Endodermal cell (in vitro differentiated cells): ENCODE measurements around the gene PAQR6. TPM values are rescaled to one million over a fixed set of nuclear protein-coding genes. Genes with fewer than 3 reads are reported as not detected.
A peak's percentile ranks its signal among the peaks of the same experiment; 100 is the strongest.

Source experiments
- DNase-seq: peaks from one replicate; pipeline ENCODE4 v3.0.0-alpha.2; 2017
- H3K27ac ChIP-seq: 2 replicates; pipeline ENCODE4 v1.5.1; 2013; ENCODE audit warnings: mild to moderate bottlenecking, low read depth, low read length, moderate library complexity
- H3K27me3 ChIP-seq: 2 replicates; pipeline ENCODE4 v1.6.1; 2013; ENCODE audit warnings: mild to moderate bottlenecking, low read length, moderate library complexity; ENCODE audit not compliant: insufficient read depth, control insufficient read depth, poor library complexity, severe bottlenecking
- H3K36me3 ChIP-seq: 2 replicates; pipeline ENCODE4 v1.7.0; 2013; ENCODE audit warnings: mild to moderate bottlenecking, low read length, moderate library complexity; ENCODE audit not compliant: control insufficient read depth, insufficient read depth
- H3K4me1 ChIP-seq: one replicate; pipeline ENCODE4 v1.7.0; 2013; ENCODE audit warnings: low read length; ENCODE audit not compliant: control insufficient read depth, insufficient read depth
- H3K4me3 ChIP-seq: 2 replicates; pipeline ENCODE4 v1.5.1; 2013; ENCODE audit warnings: mild to moderate bottlenecking, low read length, moderate library complexity
- H3K9ac ChIP-seq: 2 replicates; pipeline ENCODE4 v1.6.1; 2013; ENCODE audit warnings: mild to moderate bottlenecking, low read length, moderate library complexity; ENCODE audit not compliant: poor library complexity, severe bottlenecking; ENCODE audit errors: extremely low read depth
- H3K9me3 ChIP-seq: 2 replicates; pipeline ENCODE4 v1.6.1; 2013; ENCODE audit warnings: mild to moderate bottlenecking, low read length, moderate library complexity; ENCODE audit not compliant: control insufficient read depth
- H3K27ac Mint-ChIP-seq: 2 replicates; pipeline ENCODE4 v1.8.0; 2020; ENCODE audit warnings: mixed read lengths
- H3K27me3 Mint-ChIP-seq: 2 replicates; pipeline ENCODE4 v1.8.0; 2021; ENCODE audit warnings: mild to moderate bottlenecking, mixed read lengths; ENCODE audit not compliant: insufficient read depth
- H3K36me3 Mint-ChIP-seq: 2 replicates; pipeline ENCODE4 v1.8.0; 2020; ENCODE audit warnings: low read depth, mixed read lengths
- H3K4me1 Mint-ChIP-seq: 2 replicates; pipeline ENCODE4 v1.8.0; 2020; ENCODE audit warnings: mixed read lengths
- H3K4me3 Mint-ChIP-seq: 2 replicates; pipeline ENCODE4 v1.8.0; 2020; ENCODE audit warnings: mild to moderate bottlenecking, moderate library complexity, mixed read lengths
- H3K9me3 Mint-ChIP-seq: 2 replicates; pipeline ENCODE4 v1.8.0; 2020; ENCODE audit warnings: mild to moderate bottlenecking, mixed read lengths
- WGBS, 2 experiments: methylation state at CpG; one replicate each; pipeline versions ENCODE4 v1.1.5 to v1.1.7; 2013; ENCODE audit warnings: missing lambda C conversion rate in 2 of 2, mixed read lengths in 1 of 2; ENCODE audit not compliant: insufficient coverage in 1 of 2, insufficient read length in 1 of 2; 5-methylcytosine and 5-hydroxymethylcytosine counted together
- total RNA-seq, 2 donors: library from RNA; stranded (reverse); fragmentation: NEBNext Ultra II Directional in 1 of 2; extraction: Animal tissue kit (Norgen Biotek cat#: 25700) in 1 of 2; gene quantifications; 2 replicates in 1 of 2; 3 replicates in 1 of 2; pipeline ENCODE4 v1.2.1, GENCODE V29; 2021
- TF ChIP-seq, protein P1 (sequence below): fragments of 200-600 bp; sonication (generic); conservative IDR thresholded peaks from 2 replicates; pipeline ENCODE4 v1.5.0; 2021; ENCODE audit warnings: antibody characterized with exemption, mild to moderate bottlenecking

Gene PAQR6
- total RNA-seq, 2 donors from 2014 or later = 12.2 to 16.4 TPM

DNA sequence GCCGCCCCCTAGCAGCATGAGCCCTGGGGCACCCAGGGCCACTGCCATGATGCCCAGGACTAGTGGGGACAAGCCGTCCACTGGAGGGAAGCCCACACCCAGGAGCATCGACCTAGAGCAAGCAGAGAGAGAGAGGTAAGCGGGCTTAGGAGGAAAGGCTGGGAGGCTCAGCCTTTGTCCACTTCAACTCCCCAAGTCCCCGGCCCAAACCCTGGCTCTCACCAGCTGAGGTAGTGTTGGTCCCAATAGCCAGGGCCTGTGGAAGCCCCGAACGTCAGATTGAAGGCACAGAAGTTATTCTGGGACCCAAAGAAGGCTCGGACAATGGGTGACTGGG lies 45.2 kb upstream of the PAQR6 start:
- Histone ChIP-seq H3K27me3 (no peaks in the 10 kb centered on the region), H3K9ac (no peak overlapping the region), H3K27ac (no peak overlapping the region), H3K4me3 (no peak overlapping the region), H3K36me3 (peaks cover 3% of the 10 kb centered on the region), H3K4me1 (peaks cover 7% of the 10 kb centered on the region), H3K9me3 (no peaks in the 10 kb centered on the region)
- Mint-ChIP-seq H3K4me3 (no peak overlapping the region), H3K27me3 (no peaks in the 10 kb centered on the region), H3K4me1 (peaks cover 17% of the 10 kb centered on the region), H3K9me3 (no peaks in the 10 kb centered on the region), H3K27ac (no peak overlapping the region), H3K36me3 (peaks cover 16% of the 10 kb centered on the region)
- DNase-seq = no peak
- TF ChIP-seq, protein P1, sequence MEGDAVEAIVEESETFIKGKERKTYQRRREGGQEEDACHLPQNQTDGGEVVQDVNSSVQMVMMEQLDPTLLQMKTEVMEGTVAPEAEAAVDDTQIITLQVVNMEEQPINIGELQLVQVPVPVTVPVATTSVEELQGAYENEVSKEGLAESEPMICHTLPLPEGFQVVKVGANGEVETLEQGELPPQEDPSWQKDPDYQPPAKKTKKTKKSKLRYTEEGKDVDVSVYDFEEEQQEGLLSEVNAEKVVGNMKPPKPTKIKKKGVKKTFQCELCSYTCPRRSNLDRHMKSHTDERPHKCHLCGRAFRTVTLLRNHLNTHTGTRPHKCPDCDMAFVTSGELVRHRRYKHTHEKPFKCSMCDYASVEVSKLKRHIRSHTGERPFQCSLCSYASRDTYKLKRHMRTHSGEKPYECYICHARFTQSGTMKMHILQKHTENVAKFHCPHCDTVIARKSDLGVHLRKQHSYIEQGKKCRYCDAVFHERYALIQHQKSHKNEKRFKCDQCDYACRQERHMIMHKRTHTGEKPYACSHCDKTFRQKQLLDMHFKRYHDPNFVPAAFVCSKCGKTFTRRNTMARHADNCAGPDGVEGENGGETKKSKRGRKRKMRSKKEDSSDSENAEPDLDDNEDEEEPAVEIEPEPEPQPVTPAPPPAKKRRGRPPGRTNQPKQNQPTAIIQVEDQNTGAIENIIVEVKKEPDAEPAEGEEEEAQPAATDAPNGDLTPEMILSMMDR = no peak
- WGBS, 2 experiments = 93 to 96% methylated on average over 7 to 8 of the region's 8 CpGs

DNA sequence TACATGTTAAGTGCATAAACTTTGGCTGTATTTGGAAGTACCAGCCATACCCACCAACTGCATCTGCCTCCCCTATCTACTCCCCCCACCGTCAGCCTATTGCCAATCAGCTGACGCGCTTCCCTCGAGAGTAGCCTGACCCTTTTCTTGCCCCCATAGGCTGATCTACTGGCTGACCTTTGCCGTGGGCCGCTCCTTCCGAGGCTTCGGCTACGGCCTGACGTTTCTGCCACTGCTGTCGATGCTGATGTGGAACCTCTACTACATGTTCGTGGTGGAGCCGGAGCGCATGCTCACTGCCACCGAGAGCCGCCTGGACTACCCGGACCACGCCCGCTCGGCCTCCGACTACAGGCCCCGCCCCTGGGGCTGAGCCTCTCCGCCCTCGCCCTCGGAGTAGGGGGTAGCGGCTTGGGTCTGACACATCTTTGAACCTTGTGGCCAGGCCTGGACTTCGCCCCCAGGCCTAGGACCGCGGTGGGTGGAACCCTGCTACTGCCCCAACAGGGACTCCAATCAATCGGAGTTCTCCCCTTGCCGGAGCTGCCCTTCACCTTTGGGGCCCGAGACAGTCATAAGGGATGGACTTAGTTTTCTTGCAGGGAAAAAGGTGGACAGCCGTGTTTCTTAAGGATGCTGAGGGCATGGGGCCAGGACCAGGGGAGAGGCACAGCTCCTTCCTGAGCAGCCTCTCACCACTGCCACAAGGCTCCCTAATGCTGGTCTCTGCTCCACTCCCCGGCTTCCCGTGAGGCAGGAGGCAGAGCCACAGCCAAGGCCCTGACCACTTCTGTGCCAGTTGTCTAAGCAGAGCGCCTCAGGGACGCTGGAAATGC lies 43.6 kb upstream of the PAQR6 start:
- Histone ChIP-seq H3K4me3 (peak overlapping the region; percentile 88), H3K36me3 (peaks cover 3% of the 10 kb centered on the region), H3K9ac (peak overlapping the region; percentile 62), H3K9me3 (no peaks in the 10 kb centered on the region), H3K27me3 (no peaks in the 10 kb centered on the region), H3K27ac (no peak overlapping the region), H3K4me1 (peaks cover 7% of the 10 kb centered on the region)
- Mint-ChIP-seq H3K27ac (peak overlapping the region; percentile 87), H3K9me3 (no peaks in the 10 kb centered on the region), H3K4me3 (peak overlapping the region; percentile 65), H3K4me1 (peaks cover 17% of the 10 kb centered on the region), H3K27me3 (no peaks in the 10 kb centered on the region), H3K36me3 (peaks cover 16% of the 10 kb centered on the region)
- WGBS, 2 experiments = 21 to 28% methylated on average over 22 to 37 of the region's 37 CpGs
- DNase-seq = peak; percentile 98
- TF ChIP-seq, protein P1 = no peak

DNA sequence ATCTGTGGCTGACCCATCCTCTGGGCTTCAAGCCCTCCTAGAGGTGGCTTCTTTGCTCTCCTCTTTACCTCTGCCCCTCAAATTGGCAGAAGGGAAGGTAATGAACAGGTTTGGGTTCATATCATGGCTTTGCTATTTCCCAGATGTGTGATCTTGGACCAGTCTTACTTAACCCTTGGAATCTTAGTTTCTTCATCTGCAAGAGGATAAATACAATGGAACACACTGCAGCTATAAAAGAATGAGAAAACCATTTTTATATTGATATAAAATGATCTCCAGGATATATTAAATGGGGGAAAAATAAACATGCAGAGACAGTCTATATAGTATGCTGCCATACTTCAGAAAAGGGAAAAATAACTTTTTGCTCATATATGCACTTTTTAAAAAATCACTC lies 42.0 kb upstream of the PAQR6 start:
- Histone ChIP-seq H3K4me1 (peaks cover 7% of the 10 kb centered on the region), H3K9ac (no peak overlapping the region), H3K27ac (no peak overlapping the region), H3K27me3 (no peaks in the 10 kb centered on the region), H3K4me3 (no peak overlapping the region), H3K36me3 (peaks cover 3% of the 10 kb centered on the region), H3K9me3 (no peaks in the 10 kb centered on the region)
- Mint-ChIP-seq H3K4me3 (no peak overlapping the region), H3K4me1 (peaks cover 11% of the 10 kb centered on the region), H3K27me3 (no peaks in the 10 kb centered on the region), H3K9me3 (no peaks in the 10 kb centered on the region), H3K36me3 (peaks cover 16% of the 10 kb centered on the region), H3K27ac (no peak overlapping the region)
- TF ChIP-seq, protein P1 = no peak
- no peak for DNase-seq
